KMS-11 (cell line): ENCODE data around the gene GGT6.

Experiments
- H2AFZ ChIP-seq: fragments of 200-600 bp; sonication (generic); 2 replicates; pipeline ENCODE4 v1.6.1; 2016; ENCODE audit warnings: antibody characterized with exemption, mixed run types, low read depth
- H3K27ac ChIP-seq: fragments of 200-600 bp; sonication (generic); 2 replicates; pipeline ENCODE4 v1.6.1; 2016; ENCODE audit warnings: mild to moderate bottlenecking, mixed run types
- H3K27me3 ChIP-seq: fragments of 200-600 bp; sonication (generic); 2 replicates; pipeline ENCODE4 v1.6.1; 2017; ENCODE audit warnings: mild to moderate bottlenecking, low read depth, mixed run types, moderate library complexity; ENCODE audit not compliant: insufficient read depth
- H3K36me3 ChIP-seq: fragments of 200-600 bp; sonication (generic); 2 replicates; pipeline ENCODE4 v1.6.1; 2017; ENCODE audit warnings: mild to moderate bottlenecking, mixed run types; ENCODE audit not compliant: insufficient read depth
- H3K4me1 ChIP-seq: fragments of 200-600 bp; sonication (generic); 2 replicates; pipeline ENCODE4 v1.6.1; 2016; ENCODE audit warnings: mild to moderate bottlenecking, low read depth, mixed run types; ENCODE audit not compliant: poor library complexity, severe bottlenecking
- H3K4me2 ChIP-seq: fragments of 200-600 bp; sonication (generic); 2 replicates; pipeline ENCODE4 v1.7.0; 2016; ENCODE audit warnings: mild to moderate bottlenecking, mixed run types
- H3K4me3 ChIP-seq: fragments of 200-600 bp; sonication (generic); IDR thresholded peaks from 2 replicates; pipeline ENCODE4 v1.6.1; 2017; ENCODE audit warnings: low read depth, low read length, mixed read lengths; ENCODE audit not compliant: insufficient read depth
- H3K79me2 ChIP-seq: fragments of 200-600 bp; sonication (generic); 2 replicates; pipeline ENCODE4 v1.6.1; 2016; ENCODE audit warnings: low read depth, mixed run types; ENCODE audit not compliant: insufficient read depth
- H3K9ac ChIP-seq: fragments of 200-600 bp; sonication (generic); 2 replicates; pipeline ENCODE4 v1.6.1; 2016; ENCODE audit warnings: mild to moderate bottlenecking, mixed run types
- H4K20me1 ChIP-seq: fragments of 200-600 bp; sonication (generic); 2 replicates; pipeline ENCODE4 v1.6.1; 2016; ENCODE audit warnings: mild to moderate bottlenecking, mixed run types; ENCODE audit not compliant: insufficient read depth
- TF ChIP-seq, protein P1 (sequence below): fragments of 200-600 bp; sonication (generic); conservative IDR thresholded peaks from 2 replicates; pipeline ENCODE4 v1.6.1; 2017; ENCODE audit warnings: low read depth, mild to moderate bottlenecking, antibody characterized with exemption, low read length, moderate library complexity, mixed read lengths

The GGT6 gene

DNA sequence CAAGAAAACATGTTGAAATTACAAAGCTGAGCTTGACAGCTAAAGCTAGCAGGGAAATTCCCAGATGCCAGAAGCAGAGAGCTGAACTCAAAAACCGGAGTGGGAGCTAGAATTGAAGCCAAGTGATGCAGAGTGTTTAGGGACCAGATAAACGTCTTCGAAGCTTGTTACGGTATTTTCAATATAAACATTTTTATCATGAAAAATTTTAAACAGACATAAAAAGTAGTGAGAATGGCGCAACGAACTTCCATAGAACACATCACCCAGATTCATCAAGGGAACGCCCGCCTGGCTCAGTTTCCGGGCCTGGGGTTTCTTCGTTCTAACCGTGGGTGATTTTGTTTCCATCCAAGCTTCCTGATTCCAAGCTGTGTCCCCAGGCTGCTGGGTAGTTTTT lies 43.6 kb downstream of the GGT6 start:
- no peaks in the 10 kb centered on the region for H4K20me1 ChIP-seq
- H3K27me3 ChIP-seq = no peaks in the 10 kb centered on the region; the same call in 1 of the 2 replicates
- H3K4me1 ChIP-seq = no peaks in the 10 kb centered on the region
- H2AFZ ChIP-seq = no peak overlapping the region
- no peak overlapping the region for H3K9ac ChIP-seq
- H3K79me2 ChIP-seq = no peaks in the 10 kb centered on the region
- no peaks in the 10 kb centered on the region for H3K36me3 ChIP-seq
- TF ChIP-seq, protein P1, sequence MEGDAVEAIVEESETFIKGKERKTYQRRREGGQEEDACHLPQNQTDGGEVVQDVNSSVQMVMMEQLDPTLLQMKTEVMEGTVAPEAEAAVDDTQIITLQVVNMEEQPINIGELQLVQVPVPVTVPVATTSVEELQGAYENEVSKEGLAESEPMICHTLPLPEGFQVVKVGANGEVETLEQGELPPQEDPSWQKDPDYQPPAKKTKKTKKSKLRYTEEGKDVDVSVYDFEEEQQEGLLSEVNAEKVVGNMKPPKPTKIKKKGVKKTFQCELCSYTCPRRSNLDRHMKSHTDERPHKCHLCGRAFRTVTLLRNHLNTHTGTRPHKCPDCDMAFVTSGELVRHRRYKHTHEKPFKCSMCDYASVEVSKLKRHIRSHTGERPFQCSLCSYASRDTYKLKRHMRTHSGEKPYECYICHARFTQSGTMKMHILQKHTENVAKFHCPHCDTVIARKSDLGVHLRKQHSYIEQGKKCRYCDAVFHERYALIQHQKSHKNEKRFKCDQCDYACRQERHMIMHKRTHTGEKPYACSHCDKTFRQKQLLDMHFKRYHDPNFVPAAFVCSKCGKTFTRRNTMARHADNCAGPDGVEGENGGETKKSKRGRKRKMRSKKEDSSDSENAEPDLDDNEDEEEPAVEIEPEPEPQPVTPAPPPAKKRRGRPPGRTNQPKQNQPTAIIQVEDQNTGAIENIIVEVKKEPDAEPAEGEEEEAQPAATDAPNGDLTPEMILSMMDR = no peak
- H3K4me3 ChIP-seq = no peak overlapping the region
- no peak overlapping the region for H3K4me2 ChIP-seq
- H3K27ac ChIP-seq = no peak overlapping the region

DNA sequence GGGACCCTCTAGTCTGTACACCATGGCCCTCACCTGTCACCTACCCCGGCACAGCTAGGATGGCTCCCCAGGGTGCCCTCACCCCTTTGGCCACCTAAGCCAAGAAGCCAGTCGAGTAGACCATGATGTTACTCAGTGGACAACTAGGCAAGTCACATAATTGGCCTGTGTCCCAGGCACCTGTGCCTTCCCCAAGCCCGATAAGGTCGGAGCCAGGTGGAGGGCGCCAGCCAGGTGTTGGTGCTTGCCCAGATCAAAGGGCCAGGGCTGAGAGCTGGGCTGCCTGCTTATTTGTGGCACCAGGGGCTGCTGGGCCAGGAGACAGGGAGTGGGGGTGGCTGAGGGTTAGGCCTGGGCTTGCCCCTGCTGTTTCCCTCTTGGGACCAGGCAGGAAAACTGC lies 44.9 kb downstream of the GGT6 start:
- Histone ChIP-seq H3K4me2 (no peak overlapping the region), H3K27me3 (peaks cover 4% of the 10 kb centered on the region; the same call in 1 of the 2 replicates), H2AFZ (no peak overlapping the region), H3K4me3 (no peak overlapping the region), H3K27ac (no peak overlapping the region), H3K4me1 (no peaks in the 10 kb centered on the region), H3K9ac (no peak overlapping the region), H3K79me2 (no peaks in the 10 kb centered on the region), H4K20me1 (no peaks in the 10 kb centered on the region), H3K36me3 (no peaks in the 10 kb centered on the region)
- TF ChIP-seq, protein P1 = no peak

DNA sequence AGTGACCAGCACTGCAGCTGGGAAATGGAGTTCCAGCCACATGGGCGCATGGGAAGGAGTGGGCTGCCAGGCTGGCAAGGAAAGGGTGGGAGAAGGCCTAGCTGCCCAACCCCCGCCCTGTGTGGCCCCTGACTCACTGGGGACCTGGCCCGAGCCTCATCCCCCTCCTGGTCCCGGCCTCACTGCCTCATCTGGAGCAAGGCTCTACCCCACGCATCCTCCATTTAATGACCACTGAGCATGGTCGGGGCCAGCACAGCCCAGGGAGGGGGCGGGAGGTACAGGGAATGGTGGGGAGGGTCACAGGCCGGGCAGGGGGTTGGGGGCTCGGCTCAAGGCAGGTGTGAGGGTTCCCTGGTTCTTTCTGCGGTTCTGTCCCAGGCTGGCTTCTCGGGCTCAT lies 45.6 kb downstream of the GGT6 start:
- no peaks in the 10 kb centered on the region for H4K20me1 ChIP-seq
- H2AFZ ChIP-seq = no peak overlapping the region
- H3K4me2 ChIP-seq = no peak overlapping the region
- no peaks in the 10 kb centered on the region for H3K36me3 ChIP-seq
- no peak overlapping the region for H3K4me3 ChIP-seq
- no peaks in the 10 kb centered on the region for H3K4me1 ChIP-seq
- H3K27ac ChIP-seq = no peak overlapping the region
- H3K79me2 ChIP-seq = no peaks in the 10 kb centered on the region
- TF ChIP-seq, protein P1 = no peak
- H3K9ac ChIP-seq = no peak overlapping the region
- peaks cover 4% of the 10 kb centered on the region; the same call in 1 of the 2 replicates for H3K27me3 ChIP-seq

- no peak overlapping the region for H3K27ac ChIP-seq
- TF ChIP-seq, protein P1 = no peak
- no peaks in the 10 kb centered on the region for H3K36me3 ChIP-seq
- no peaks in the 10 kb centered on the region for H3K79me2 ChIP-seq
- no peak overlapping the region for H3K4me2 ChIP-seq
- no peak overlapping the region for H2AFZ ChIP-seq
- H3K9ac ChIP-seq = no peak overlapping the region
- H3K4me1 ChIP-seq = no peaks in the 10 kb centered on the region
- H4K20me1 ChIP-seq = no peaks in the 10 kb centered on the region
- H3K27me3 ChIP-seq = peaks cover 4% of the 10 kb centered on the region; the same call in 1 of the 2 replicates
- no peak overlapping the region for H3K4me3 ChIP-seq
These were observed 46.2 kb downstream of the GGT6 start for GRCh38 chr17:4514206-4514605.
